ENCODE measurements around the gene ANKRD30A.
"Not testable (repeated sequence)": the region's sequence is repeated elsewhere in the genome, so short reads cannot be mapped to it uniquely, and the experiment has no call there.

ANKRD30A gene

GRCh38 chr10:37125191-37125732 lies at the start of gene ANKRD30A:
ANKRD30A (plus strand) TSS chr10:37125598; CDS start chr10:37125788, 190 bp downstream.
- DNase-seq, result no peak

- DNase-seq, result not testable (repeated sequence)
Observed at GRCh38 chr10:37076083-37076482, 49.3 kb upstream of the ANKRD30A start.

GRCh38 chr10:37095792-37096573 lies 29.4 kb upstream of the ANKRD30A start:
- DNase-seq, result no peak

GRCh38 chr10:37101261-37101660 lies 24.1 kb upstream of the ANKRD30A start:
- DNase-seq, result no peak

GRCh38 chr10:37109000-37109399 lies 16.4 kb upstream of the ANKRD30A start:
- DNase-seq, result no peak

GRCh38 chr10:37124532-37124931 lies 866 bp upstream of the ANKRD30A start:
- DNase-seq, result no peak

- no peak for DNase-seq
Observed at GRCh38 chr10:37125921-37126320, 523 bp downstream of the ANKRD30A start.

- peak; percentile 53 for DNase-seq
Observed at GRCh38 chr10:37146443-37146842, 21.0 kb downstream of the ANKRD30A start.

- DNase-seq, result not testable (repeated sequence)
Observed at GRCh38 chr10:37162430-37162829, 37.0 kb downstream of the ANKRD30A start.

- not testable (repeated sequence) for DNase-seq
Observed at GRCh38 chr10:37171945-37172344, 46.5 kb downstream of the ANKRD30A start.

- DNase-seq, result not testable (repeated sequence)
Observed at GRCh38 chr10:37178296-37178695, 52.9 kb downstream of the ANKRD30A start.

- not testable (repeated sequence) for DNase-seq
Observed at GRCh38 chr10:37182719-37183118, 57.3 kb downstream of the ANKRD30A start.

GRCh38 chr10:37206132-37206531 lies 80.7 kb downstream of the ANKRD30A start:
- no peak for DNase-seq

- no peak for DNase-seq
Observed at GRCh38 chr10:37220866-37221265, 95.5 kb downstream of the ANKRD30A start.

GRCh38 chr10:37222046-37222445 lies 96.6 kb downstream of the ANKRD30A start:
- no peak for DNase-seq

- no peak for DNase-seq
Observed at GRCh38 chr10:37225163-37225562, 99.8 kb downstream of the ANKRD30A start.

GRCh38 chr10:37226524-37226923 lies 101.1 kb downstream of the ANKRD30A start:
- no peak for DNase-seq

- DNase-seq, result no peak
Observed at GRCh38 chr10:37234692-37235091, 109.3 kb downstream of the ANKRD30A start.

GRCh38 chr10:37236093-37236492 lies 110.7 kb downstream of the ANKRD30A start:
- no peak for DNase-seq

- DNase-seq, result no peak
Observed at GRCh38 chr10:37240223-37240622, 114.8 kb downstream of the ANKRD30A start.

GRCh38 chr10:37246637-37247036 lies 121.2 kb downstream of the ANKRD30A start:
- no peak for DNase-seq

- DNase-seq, result not testable (repeated sequence)
Observed at GRCh38 chr10:37255837-37256236, 130.4 kb downstream of the ANKRD30A start.

- no peak for DNase-seq
Observed at GRCh38 chr10:37263304-37263703, 137.9 kb downstream of the ANKRD30A start.

- no peak for DNase-seq
Observed at GRCh38 chr10:37268266-37268665, 142.9 kb downstream of the ANKRD30A start.

All from NCI-H146 (cell line).